Effector memory CD4-positive, alpha-beta T cell (primary cell): ENCODE results near the gene SCARF1.

Source experiments
- DNase-seq, 3 donors: peaks; one replicate each; pipeline ENCODE4 v3.0.0-alpha.2; 2020
- H3K27ac ChIP-seq: 2 replicates; pipeline ENCODE4 v1.7.0; 2013; ENCODE audit warnings: mild to moderate bottlenecking, low read length, moderate library complexity; ENCODE audit not compliant: insufficient read depth, poor library complexity, severe bottlenecking
- H3K27me3 ChIP-seq: replicated peaks from 2 replicates; pipeline ENCODE4 v1.7.0; 2013; ENCODE audit warnings: mild to moderate bottlenecking, low read length; ENCODE audit not compliant: insufficient read depth, control insufficient read depth, poor library complexity, severe bottlenecking
- H3K36me3 ChIP-seq: 2 replicates; pipeline ENCODE4 v1.7.0; 2013; ENCODE audit warnings: mild to moderate bottlenecking, low read length, moderate library complexity; ENCODE audit not compliant: control insufficient read depth, insufficient read depth
- H3K4me1 ChIP-seq: 2 replicates; pipeline ENCODE4 v1.7.0; 2013; ENCODE audit warnings: low read length, mild to moderate bottlenecking; ENCODE audit not compliant: control insufficient read depth, insufficient read depth, poor library complexity, severe bottlenecking
- H3K4me3 ChIP-seq: 2 replicates; pipeline ENCODE4 v1.7.0; 2013; ENCODE audit warnings: low read length, low read depth, mild to moderate bottlenecking; ENCODE audit not compliant: insufficient read depth, poor library complexity, severe bottlenecking
- H3K9me3 ChIP-seq: 2 replicates; pipeline ENCODE4 v1.7.0; 2013; ENCODE audit warnings: mild to moderate bottlenecking, low read length, moderate library complexity; ENCODE audit not compliant: control insufficient read depth

SCARF1 gene

DNA sequence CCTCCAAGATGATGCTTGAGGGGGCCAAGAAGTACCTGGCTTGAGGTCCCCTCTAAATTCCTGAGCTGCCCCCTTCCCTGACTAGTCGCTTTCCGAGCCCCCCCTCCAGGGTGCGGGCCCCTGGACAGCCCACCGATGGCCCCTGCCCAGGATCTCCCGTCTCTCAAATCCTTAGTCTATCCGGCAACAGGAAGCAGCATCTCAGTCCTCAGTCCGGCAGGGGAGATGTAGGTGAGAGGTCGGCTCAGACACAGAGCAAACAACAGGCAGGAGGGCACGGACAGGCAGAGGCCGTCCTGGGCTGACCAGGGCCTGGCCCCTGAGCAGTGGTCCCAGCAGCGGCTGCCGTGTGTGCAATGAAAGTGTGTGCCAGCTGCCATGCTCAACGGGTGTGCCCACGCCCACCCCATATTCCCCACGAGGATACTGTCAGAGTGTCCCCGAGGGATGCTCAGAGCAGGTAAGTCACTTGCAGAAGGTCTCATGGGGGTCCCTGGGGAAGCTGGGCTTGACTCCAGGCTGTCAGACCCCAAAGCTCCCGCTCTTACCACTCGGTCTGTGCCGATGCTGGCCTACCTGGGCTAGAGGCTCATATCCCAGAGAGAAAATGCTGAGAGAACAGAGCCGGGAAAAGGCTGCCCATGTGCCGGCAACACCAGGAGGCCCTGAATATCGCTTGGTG is 24.1 kb downstream of the SCARF1 start:
- Histone ChIP-seq H3K4me3 (no peak overlapping the region), H3K27ac (no peak overlapping the region), H3K36me3 (no peaks in the 10 kb centered on the region)

GRCh38 chr17:1620486-1620885 is 25.0 kb downstream of the SCARF1 start:
- H3K9me3 ChIP-seq: no peaks in the 10 kb centered on the region
- no peak for DNase-seq
- H3K4me3 ChIP-seq: no peak overlapping the region
- H3K36me3 ChIP-seq: no peaks in the 10 kb centered on the region
- H3K4me1 ChIP-seq: no peaks in the 10 kb centered on the region
- H3K27ac ChIP-seq: no peak overlapping the region
- no peaks in the 10 kb centered on the region for H3K27me3 ChIP-seq

More for the DNA sequence above, 24.1 kb downstream of the SCARF1 start:
- H3K27me3 ChIP-seq: no peaks in the 10 kb centered on the region
- no peaks in the 10 kb centered on the region for H3K4me1 ChIP-seq
- DNase-seq: no peak
- H3K9me3 ChIP-seq: no peaks in the 10 kb centered on the region

DNA sequence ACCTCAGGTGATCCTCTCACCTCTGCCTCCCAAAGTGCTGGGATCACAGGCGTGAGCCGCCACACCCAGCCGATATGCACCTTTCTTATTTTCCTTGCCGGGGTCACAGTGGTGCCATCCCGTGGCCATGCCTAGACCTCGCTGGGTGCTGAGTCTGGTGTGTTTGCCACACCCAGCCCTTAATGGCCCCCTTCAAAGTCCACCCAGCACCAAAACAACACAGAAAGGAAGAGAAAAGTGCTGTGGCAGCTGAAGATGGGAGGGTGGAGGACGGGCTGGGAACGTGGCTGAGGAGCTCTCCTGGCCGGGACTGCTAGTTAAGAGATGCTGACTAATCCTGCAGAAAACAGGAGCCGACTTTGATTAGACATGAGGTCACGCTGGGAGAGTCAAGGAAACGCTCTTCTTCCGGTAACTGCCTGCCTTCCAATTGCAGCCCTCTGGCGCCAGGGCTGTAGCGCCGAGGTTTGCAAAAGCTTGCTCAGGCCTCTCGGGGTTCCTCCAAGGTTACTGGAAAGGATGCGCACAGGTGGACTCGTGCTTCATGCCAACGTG is 27.8 kb downstream of the SCARF1 start:
- Histone ChIP-seq H3K4me1 (no peaks in the 10 kb centered on the region), H3K9me3 (no peaks in the 10 kb centered on the region), H3K36me3 (no peaks in the 10 kb centered on the region), H3K4me3 (no peak overlapping the region), H3K27ac (no peak overlapping the region), H3K27me3 (no peaks in the 10 kb centered on the region)
- no peak for DNase-seq

DNA sequence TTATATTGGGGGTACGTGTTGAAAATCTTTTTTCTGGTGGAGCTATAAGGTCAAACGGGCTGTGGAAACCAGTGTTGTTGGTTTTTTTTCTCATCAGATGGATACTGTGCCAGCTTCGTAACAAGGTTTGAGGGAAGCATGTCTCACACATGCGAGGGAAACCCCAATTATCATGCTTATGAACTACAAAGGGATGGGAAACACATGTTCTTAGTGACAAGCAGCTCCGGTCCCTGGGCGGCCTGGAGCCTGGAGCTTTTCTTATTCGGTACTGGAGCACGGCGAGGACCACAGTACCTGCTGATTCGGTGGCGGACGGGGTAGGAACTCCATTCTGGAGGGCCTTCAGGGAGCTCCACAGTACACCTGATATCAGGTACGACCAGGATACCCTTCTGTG is 29.4 kb downstream of the SCARF1 start:
- Histone ChIP-seq H3K27me3 (no peaks in the 10 kb centered on the region), H3K9me3 (no peaks in the 10 kb centered on the region), H3K4me3 (no peak overlapping the region), H3K4me1 (no peaks in the 10 kb centered on the region), H3K36me3 (no peaks in the 10 kb centered on the region), H3K27ac (no peak overlapping the region)
- no peak for DNase-seq

DNA sequence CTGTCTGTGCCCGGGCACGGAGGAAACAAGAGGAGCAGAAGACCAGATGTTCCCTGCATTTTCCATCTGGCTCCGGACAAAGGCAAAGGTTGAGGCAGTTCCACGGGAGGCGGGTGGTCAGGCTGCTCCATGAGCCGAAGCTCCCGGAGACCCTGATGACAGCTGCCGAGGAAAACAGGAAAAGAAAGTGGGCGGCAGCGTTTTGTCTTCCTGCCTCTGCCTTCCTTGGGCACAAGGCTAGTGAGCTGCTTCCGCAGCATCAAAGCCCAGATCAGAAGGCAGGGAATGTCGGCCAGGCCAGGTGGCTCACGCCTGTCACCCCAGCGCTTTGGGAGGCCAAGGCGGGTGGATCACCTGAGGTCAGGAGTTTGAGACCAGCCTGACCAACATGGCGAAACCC is 33.1 kb downstream of the SCARF1 start:
- no peaks in the 10 kb centered on the region for H3K4me1 ChIP-seq
- H3K9me3 ChIP-seq: no peaks in the 10 kb centered on the region
- H3K27ac ChIP-seq: no peak overlapping the region
- DNase-seq: no peak
- no peaks in the 10 kb centered on the region for H3K36me3 ChIP-seq
- H3K27me3 ChIP-seq: no peaks in the 10 kb centered on the region
- no peak overlapping the region for H3K4me3 ChIP-seq

DNA sequence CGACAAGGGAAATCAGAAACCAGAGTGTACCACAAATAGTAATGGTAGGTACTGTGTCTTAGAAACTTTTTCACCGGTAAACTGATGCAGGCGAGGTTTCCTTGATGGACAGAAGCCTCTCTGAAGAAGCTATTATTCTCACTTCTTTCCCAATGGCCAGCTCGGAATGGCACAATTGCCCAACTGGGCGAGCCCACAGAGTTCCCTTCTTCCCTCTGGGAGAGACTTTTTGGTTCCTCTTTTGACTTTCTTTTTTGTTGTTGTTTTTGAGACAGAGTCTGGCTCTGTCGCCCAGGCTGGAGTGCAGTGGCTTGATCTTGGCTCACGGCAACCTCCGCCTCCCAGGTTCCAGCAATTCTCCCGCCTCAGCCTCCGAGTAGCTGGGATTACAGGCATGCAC is 33.8 kb downstream of the SCARF1 start:
- no peaks in the 10 kb centered on the region for H3K4me1 ChIP-seq
- no peaks in the 10 kb centered on the region for H3K36me3 ChIP-seq
- no peak for DNase-seq
- H3K27me3 ChIP-seq: no peaks in the 10 kb centered on the region
- H3K27ac ChIP-seq: no peak overlapping the region
- no peaks in the 10 kb centered on the region for H3K9me3 ChIP-seq
- H3K4me3 ChIP-seq: no peak overlapping the region

- Histone ChIP-seq H3K27ac (no peak overlapping the region), H3K27me3 (no peaks in the 10 kb centered on the region), H3K9me3 (no peaks in the 10 kb centered on the region), H3K4me1 (no peaks in the 10 kb centered on the region), H3K4me3 (no peak overlapping the region), H3K36me3 (no peaks in the 10 kb centered on the region)
- no peak for DNase-seq
Measured at GRCh38 chr17:1608676-1609075, 36.9 kb downstream of the SCARF1 start.

DNA sequence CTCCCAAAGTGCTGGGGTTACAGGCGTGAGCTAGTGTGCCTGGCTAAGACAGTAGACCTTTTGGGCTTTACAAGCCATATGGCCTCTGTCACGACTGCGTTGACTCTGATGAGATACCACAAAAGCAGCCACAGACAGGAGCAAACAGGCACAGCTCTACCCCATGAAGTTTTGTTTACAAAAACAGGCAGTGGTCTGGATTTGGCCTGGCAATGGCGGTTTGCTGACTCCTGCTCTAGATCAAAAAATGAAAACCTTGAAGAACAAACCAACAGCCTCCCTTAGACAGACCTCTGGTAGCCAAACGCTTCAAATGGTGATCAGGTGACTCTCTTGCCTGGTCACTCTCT is 37.6 kb downstream of the SCARF1 start:
- H3K36me3 ChIP-seq: no peaks in the 10 kb centered on the region
- no peak overlapping the region for H3K27ac ChIP-seq
- H3K4me3 ChIP-seq: no peak overlapping the region
- H3K4me1 ChIP-seq: no peaks in the 10 kb centered on the region
- H3K27me3 ChIP-seq: no peaks in the 10 kb centered on the region
- H3K9me3 ChIP-seq: no peaks in the 10 kb centered on the region
- DNase-seq: no peak

- no peaks in the 10 kb centered on the region for H3K4me1 ChIP-seq
- DNase-seq: no peak
- no peaks in the 10 kb centered on the region for H3K36me3 ChIP-seq
- H3K27me3 ChIP-seq: no peaks in the 10 kb centered on the region
- no peaks in the 10 kb centered on the region for H3K9me3 ChIP-seq
- no peak overlapping the region for H3K27ac ChIP-seq
- H3K4me3 ChIP-seq: no peak overlapping the region
Measured at GRCh38 chr17:1606352-1606985, 39.1 kb downstream of the SCARF1 start.

GRCh38 chr17:1605681-1606351 is 39.7 kb downstream of the SCARF1 start:
- no peak for DNase-seq
- H3K27ac ChIP-seq: no peak overlapping the region
- no peaks in the 10 kb centered on the region for H3K27me3 ChIP-seq

More at GRCh38 chr17:1605681-1606351, 39.7 kb downstream of the SCARF1 start:
- Histone ChIP-seq H3K36me3 (no peaks in the 10 kb centered on the region), H3K4me1 (no peaks in the 10 kb centered on the region), H3K9me3 (no peaks in the 10 kb centered on the region), H3K4me3 (no peak overlapping the region)
